ENCODE measurements around the gene SCT. TPM values are rescaled to one million over a fixed set of nuclear protein-coding genes. Genes with fewer than 3 reads are reported as not detected.

The SCT gene
- polyA plus RNA-seq, 1 donor from 2014 or later = not detected

DNA sequence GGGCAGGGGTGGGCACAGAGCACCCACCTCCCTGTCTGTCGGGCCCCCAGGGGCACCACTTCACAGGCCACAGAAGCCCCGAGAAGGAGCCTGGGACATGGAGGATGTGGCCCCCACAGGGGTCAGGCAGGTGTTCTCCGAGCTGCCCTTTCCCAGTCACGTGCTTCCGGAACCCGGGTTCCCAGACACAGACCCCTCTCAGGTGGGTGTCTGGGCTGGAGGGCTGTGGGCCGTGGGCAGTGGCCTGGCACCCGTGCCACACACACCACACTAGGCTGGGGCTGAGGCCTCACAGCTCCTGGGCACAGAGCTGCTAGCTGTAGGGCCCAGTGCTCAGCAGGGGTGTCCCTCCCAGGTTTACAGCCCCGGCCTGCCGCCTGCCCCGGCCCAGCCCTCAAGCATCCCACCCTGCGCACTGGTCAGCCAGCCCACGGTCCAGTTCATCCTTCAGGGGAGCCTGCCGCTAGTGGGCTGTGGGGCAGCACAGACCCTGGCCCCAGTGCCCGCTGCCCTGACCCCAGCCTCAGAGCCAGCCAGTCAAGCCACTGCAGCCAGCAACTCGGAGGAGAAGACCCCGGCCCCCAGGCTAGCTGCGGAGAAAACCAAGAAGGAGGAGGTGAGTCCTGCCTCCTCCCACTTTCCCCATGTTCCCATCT lies 16.7 kb downstream of the SCT start:
- Histone ChIP-seq H4K20me1 (ENCODE audit: insufficient read depth) (no peaks in the 10 kb centered on the region), H3K4me2 (ENCODE audit: low read length) (no peak overlapping the region), H3K9ac (ENCODE audit: low read length) (no peak overlapping the region), H3F3A (ENCODE audit: insufficient read depth, low read length, poor library complexity, severe bottlenecking) (no peaks in the 10 kb centered on the region), H3K27me3 (ENCODE audit: insufficient read depth, low read depth, low read length) (no peaks in the 10 kb centered on the region), H3K79me2 (replicated peaks; ENCODE audit: insufficient read depth, low read length) (no peaks in the 10 kb centered on the region), H2AFZ (ENCODE audit: low read depth, low read length) (no peak overlapping the region), H3K27ac (ENCODE audit: low read length) (no peak overlapping the region), H3K9me3 (ENCODE audit: low read length) (no peaks in the 10 kb centered on the region), H3K4me3 (ENCODE audit: low read length) (no peak overlapping the region), H3K9me2 (ENCODE audit: insufficient read depth, low read length) (no peaks in the 10 kb centered on the region), H3K36me3 (ENCODE audit: insufficient read depth, low read length) (no peaks in the 10 kb centered on the region)
- TF ChIP-seq SMC3 (conservative IDR thresholded peaks at IDR 0.05; ENCODE audit: poor library complexity) = no peak
- no peak for TF ChIP-seq TAF1 (IDR thresholded peaks at IDR 0.05; ENCODE audit: low read depth)
- no peak for TF ChIP-seq MXI1 (conservative IDR thresholded peaks at IDR 0.05; ENCODE audit: poor library complexity, severe bottlenecking)
- TF ChIP-seq POLR2AphosphoS5 (IDR thresholded peaks at IDR 0.05) = no peak
- TF ChIP-seq, protein P1, sequence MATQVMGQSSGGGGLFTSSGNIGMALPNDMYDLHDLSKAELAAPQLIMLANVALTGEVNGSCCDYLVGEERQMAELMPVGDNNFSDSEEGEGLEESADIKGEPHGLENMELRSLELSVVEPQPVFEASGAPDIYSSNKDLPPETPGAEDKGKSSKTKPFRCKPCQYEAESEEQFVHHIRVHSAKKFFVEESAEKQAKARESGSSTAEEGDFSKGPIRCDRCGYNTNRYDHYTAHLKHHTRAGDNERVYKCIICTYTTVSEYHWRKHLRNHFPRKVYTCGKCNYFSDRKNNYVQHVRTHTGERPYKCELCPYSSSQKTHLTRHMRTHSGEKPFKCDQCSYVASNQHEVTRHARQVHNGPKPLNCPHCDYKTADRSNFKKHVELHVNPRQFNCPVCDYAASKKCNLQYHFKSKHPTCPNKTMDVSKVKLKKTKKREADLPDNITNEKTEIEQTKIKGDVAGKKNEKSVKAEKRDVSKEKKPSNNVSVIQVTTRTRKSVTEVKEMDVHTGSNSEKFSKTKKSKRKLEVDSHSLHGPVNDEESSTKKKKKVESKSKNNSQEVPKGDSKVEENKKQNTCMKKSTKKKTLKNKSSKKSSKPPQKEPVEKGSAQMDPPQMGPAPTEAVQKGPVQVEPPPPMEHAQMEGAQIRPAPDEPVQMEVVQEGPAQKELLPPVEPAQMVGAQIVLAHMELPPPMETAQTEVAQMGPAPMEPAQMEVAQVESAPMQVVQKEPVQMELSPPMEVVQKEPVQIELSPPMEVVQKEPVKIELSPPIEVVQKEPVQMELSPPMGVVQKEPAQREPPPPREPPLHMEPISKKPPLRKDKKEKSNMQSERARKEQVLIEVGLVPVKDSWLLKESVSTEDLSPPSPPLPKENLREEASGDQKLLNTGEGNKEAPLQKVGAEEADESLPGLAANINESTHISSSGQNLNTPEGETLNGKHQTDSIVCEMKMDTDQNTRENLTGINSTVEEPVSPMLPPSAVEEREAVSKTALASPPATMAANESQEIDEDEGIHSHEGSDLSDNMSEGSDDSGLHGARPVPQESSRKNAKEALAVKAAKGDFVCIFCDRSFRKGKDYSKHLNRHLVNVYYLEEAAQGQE (IDR thresholded peaks at IDR 0.05; ENCODE audit: borderline replicate concordance) = no peak
- TF ChIP-seq EP300 (conservative IDR thresholded peaks at IDR 0.05; ENCODE audit: poor library complexity, severe bottlenecking) = no peak
- TF ChIP-seq EZH2 (IDR thresholded peaks at IDR 0.05; ENCODE audit: borderline replicate concordance, insufficient read depth, low read length, poor library complexity, severe bottlenecking) = no peak
- TF ChIP-seq RAD21 (conservative IDR thresholded peaks at IDR 0.05) = no peak
- TF ChIP-seq, protein P2, sequence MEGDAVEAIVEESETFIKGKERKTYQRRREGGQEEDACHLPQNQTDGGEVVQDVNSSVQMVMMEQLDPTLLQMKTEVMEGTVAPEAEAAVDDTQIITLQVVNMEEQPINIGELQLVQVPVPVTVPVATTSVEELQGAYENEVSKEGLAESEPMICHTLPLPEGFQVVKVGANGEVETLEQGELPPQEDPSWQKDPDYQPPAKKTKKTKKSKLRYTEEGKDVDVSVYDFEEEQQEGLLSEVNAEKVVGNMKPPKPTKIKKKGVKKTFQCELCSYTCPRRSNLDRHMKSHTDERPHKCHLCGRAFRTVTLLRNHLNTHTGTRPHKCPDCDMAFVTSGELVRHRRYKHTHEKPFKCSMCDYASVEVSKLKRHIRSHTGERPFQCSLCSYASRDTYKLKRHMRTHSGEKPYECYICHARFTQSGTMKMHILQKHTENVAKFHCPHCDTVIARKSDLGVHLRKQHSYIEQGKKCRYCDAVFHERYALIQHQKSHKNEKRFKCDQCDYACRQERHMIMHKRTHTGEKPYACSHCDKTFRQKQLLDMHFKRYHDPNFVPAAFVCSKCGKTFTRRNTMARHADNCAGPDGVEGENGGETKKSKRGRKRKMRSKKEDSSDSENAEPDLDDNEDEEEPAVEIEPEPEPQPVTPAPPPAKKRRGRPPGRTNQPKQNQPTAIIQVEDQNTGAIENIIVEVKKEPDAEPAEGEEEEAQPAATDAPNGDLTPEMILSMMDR (IDR thresholded peaks at IDR 0.05; ENCODE audit: poor library complexity, severe bottlenecking) = no peak

DNA sequence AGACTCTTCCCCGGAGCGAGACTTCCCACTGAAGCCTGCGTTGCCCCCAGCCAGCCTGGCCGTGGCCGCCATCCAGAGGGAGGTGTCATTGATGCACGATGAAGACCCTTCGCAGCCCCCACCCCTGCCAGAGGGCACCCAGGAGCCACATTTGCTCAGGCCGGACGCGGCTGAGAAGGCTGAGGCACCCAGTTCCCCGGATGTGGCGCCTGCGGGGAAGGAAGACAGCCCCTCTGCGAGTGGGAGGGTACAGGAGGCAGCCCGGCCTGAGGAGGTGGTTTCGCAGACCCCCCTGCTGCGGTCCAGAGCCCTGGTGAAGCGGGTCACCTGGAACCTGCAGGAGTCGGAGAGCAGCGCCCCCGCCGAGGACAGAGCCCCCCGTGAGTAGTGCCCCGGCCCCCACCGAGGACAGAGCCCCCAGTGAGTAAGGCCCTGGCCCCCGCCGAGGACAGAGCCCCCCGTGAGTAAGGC lies 17.6 kb downstream of the SCT start:
- no peak overlapping the region for H3K9ac ChIP-seq (ENCODE audit: low read length)
- H3F3A ChIP-seq (ENCODE audit: insufficient read depth, low read length, poor library complexity, severe bottlenecking) = no peaks in the 10 kb centered on the region
- no peaks in the 10 kb centered on the region for H3K79me2 ChIP-seq (replicated peaks; ENCODE audit: insufficient read depth, low read length)
- no peaks in the 10 kb centered on the region for H3K36me3 ChIP-seq (ENCODE audit: insufficient read depth, low read length)
- H3K4me3 ChIP-seq (ENCODE audit: low read length) = no peak overlapping the region
- no peak overlapping the region for H3K4me2 ChIP-seq (ENCODE audit: low read length)
- TF ChIP-seq, protein P1 (IDR thresholded peaks at IDR 0.05; ENCODE audit: borderline replicate concordance) = no peak
- TF ChIP-seq TAF1 (IDR thresholded peaks at IDR 0.05; ENCODE audit: low read depth) (no peak), POLR2AphosphoS5 (IDR thresholded peaks at IDR 0.05) (no peak), MXI1 (conservative IDR thresholded peaks at IDR 0.05; ENCODE audit: poor library complexity, severe bottlenecking) (no peak), SMC3 (conservative IDR thresholded peaks at IDR 0.05; ENCODE audit: poor library complexity) (no peak), EP300 (conservative IDR thresholded peaks at IDR 0.05; ENCODE audit: poor library complexity, severe bottlenecking) (no peak), RAD21 (conservative IDR thresholded peaks at IDR 0.05) (no peak), EZH2 (IDR thresholded peaks at IDR 0.05; ENCODE audit: borderline replicate concordance, insufficient read depth, low read length, poor library complexity, severe bottlenecking) (no peak)
- TF ChIP-seq, protein P2 (IDR thresholded peaks at IDR 0.05; ENCODE audit: poor library complexity, severe bottlenecking) = no peak
- no peaks in the 10 kb centered on the region for H3K27me3 ChIP-seq (ENCODE audit: insufficient read depth, low read depth, low read length)
- H3K27ac ChIP-seq (ENCODE audit: low read length) = no peak overlapping the region
- no peak overlapping the region for H2AFZ ChIP-seq (ENCODE audit: low read depth, low read length)
- no peaks in the 10 kb centered on the region for H4K20me1 ChIP-seq (ENCODE audit: insufficient read depth)
- H3K9me3 ChIP-seq (ENCODE audit: low read length) = no peaks in the 10 kb centered on the region
- no peaks in the 10 kb centered on the region for H3K9me2 ChIP-seq (ENCODE audit: insufficient read depth, low read length)

Measured in neural cell (in vitro differentiated cells).